AG04449 (cell line): ENCODE data around the gene CXCL8.

Experiments used
- CTCF ChIA-PET: fragments of 350-600 bp; formaldehyde crosslinking; extraction: SDS; loops from one replicate; lab custom pipeline; 2021; ENCODE audit warnings: antibody characterized with exemption; lab: Yijun Ruan, JAX
- POLR2A ChIA-PET: fragments of 400-600, 350-600 bp; formaldehyde crosslinking; extraction: SDS; loops from one replicate; lab custom pipeline; 2020; ENCODE audit warnings: antibody characterized with exemption, inconsistent platforms; lab: Yijun Ruan, JAX
- DNase-seq: peaks from one replicate; pipeline ENCODE4 v3.0.0-alpha.2; 2010; ENCODE audit warnings: low read depth, low spot score
- H3K4me3 ChIP-seq: 2 replicates; pipeline ENCODE4 v1.5.1; 2011; ENCODE audit warnings: low read depth, mild to moderate bottlenecking, control low read depth, low read length
- TF ChIP-seq, protein P1 (sequence below): IDR thresholded peaks from one replicate; pipeline ENCODE4 v1.5.1; 2011; ENCODE audit warnings: mild to moderate bottlenecking, moderate library complexity, low read length, control low read depth, inconsistent platforms; ENCODE audit not compliant: insufficient read depth; ENCODE audit errors: missing control alignments

The CXCL8 gene

DNA sequence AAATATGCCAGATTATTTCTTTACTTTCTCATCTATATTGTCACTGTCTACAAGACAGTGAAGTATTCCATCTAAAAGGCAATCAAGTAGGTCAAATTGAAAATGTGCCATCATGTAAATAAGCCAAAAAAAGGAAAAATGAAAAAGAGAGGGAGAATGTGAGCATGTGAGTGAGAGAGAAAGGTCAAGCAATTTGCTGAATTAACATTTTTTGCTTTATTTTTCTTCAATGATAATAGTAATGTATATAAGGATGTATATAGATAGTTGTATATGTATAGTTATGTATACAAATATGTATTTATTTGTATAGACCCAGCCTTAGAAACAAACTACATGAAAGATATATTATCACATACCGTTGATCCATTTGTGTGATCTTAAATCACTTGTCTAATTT lies 11.5 kb downstream of the CXCL8 start:
- DNase-seq = no peak
- POLR2A ChIA-PET = no interaction called here
- no peak overlapping the region for H3K4me3 ChIP-seq
- TF ChIP-seq, protein P1, sequence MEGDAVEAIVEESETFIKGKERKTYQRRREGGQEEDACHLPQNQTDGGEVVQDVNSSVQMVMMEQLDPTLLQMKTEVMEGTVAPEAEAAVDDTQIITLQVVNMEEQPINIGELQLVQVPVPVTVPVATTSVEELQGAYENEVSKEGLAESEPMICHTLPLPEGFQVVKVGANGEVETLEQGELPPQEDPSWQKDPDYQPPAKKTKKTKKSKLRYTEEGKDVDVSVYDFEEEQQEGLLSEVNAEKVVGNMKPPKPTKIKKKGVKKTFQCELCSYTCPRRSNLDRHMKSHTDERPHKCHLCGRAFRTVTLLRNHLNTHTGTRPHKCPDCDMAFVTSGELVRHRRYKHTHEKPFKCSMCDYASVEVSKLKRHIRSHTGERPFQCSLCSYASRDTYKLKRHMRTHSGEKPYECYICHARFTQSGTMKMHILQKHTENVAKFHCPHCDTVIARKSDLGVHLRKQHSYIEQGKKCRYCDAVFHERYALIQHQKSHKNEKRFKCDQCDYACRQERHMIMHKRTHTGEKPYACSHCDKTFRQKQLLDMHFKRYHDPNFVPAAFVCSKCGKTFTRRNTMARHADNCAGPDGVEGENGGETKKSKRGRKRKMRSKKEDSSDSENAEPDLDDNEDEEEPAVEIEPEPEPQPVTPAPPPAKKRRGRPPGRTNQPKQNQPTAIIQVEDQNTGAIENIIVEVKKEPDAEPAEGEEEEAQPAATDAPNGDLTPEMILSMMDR = no peak
- CTCF ChIA-PET = no interaction called here

DNA sequence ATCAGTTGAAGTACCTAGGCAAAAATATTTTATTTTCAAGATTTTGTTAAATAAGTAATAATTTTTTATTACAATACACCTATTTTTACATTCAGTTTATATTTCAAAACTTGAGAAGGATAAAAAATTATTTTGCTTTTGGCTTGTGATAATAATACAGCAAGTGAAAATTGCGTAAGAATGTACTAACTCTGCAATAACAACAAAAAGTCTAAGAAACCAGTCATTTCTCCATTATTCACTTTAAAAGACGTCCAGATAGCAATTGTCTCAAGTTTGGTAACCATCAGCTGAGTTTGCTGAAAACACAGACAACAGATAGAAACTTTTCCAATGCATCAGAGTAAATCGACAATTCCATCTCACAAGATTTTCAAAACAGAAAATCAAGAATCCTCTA lies 12.1 kb downstream of the CXCL8 start:
- TF ChIP-seq, protein P1 = no peak
- POLR2A ChIA-PET = no interaction called here
- CTCF ChIA-PET = no interaction called here
- no peak for DNase-seq
- H3K4me3 ChIP-seq = no peak overlapping the region

DNA sequence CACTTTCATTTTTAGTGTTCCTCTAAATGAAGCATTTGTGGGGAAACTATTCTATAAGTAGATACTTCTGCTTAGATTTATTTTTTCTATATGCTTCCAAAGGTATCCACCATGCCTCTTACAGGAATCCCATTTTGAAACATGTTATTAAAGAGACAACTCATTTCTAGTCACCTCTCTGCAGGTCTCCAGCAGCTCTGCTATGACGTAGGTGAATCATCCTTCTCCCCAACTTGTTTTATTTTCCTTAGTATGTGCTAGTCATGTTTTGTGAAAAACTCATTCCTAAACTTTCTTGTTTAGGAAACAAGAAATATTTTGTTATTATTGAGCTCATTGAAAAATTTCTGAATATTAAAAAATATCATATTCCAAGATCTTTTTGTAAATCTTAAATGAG lies 12.8 kb downstream of the CXCL8 start:
- no peak overlapping the region for H3K4me3 ChIP-seq
- ChIA-PET POLR2A (no interaction called here), CTCF (interaction anchor here (1.7 kb wide), 1 partner anchor 24 kb away, joined by 6 read pairs; no protein-coding TSS in a partner anchor)
- no peak for DNase-seq
- TF ChIP-seq, protein P1 = no peak

DNA sequence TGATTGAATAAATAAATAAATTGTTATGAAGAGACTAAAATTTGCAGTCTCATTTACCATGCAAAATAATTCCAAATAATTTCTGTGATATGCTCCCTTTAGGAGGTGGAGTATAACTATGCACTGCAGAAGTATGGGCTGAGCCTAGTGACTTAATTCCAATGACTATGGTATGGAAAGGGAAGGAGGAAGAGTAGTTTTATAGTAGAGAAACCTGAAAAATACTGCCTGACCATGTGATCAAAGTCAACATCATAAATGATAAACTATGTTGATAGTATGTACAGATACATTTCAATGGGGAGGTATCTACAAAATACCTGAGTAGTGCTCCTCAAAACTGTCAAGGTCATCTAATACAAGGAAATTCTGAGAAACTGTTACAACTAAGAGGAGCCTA lies 14.6 kb downstream of the CXCL8 start:
- TF ChIP-seq, protein P1 = no peak
- no peak overlapping the region for H3K4me3 ChIP-seq
- DNase-seq = no peak
- ChIA-PET CTCF (interaction anchor here (1.5 kb wide), 1 partner anchor 13 kb away, joined by 4 read pairs; no protein-coding TSS in a partner anchor), POLR2A (no interaction called here)

DNA sequence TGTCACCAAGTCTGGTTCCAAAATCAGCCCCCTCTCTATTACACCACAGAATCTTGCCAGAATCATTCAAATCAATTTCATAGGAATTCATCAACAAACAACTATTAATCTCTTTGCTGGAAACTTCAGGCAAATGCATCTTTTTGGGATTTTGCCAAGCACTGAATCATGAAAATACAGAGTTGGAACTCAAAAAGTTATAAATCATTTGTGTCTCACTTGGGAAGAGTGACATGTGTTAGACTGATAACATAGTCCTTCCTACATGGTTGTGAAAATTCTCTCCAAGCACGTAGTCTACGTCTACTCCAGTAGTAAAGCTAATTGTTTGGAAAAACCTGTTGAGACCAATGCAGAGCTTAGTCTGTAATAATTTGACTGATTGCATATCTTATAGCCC lies 19.0 kb downstream of the CXCL8 start:
- ChIA-PET POLR2A (no interaction called here), CTCF (interaction anchor here (2.4 kb wide), 1 partner anchor 30 kb away, joined by 6 read pairs; no protein-coding TSS in a partner anchor)
- TF ChIP-seq, protein P1 = no peak
- no peak overlapping the region for H3K4me3 ChIP-seq
- DNase-seq = no peak

DNA sequence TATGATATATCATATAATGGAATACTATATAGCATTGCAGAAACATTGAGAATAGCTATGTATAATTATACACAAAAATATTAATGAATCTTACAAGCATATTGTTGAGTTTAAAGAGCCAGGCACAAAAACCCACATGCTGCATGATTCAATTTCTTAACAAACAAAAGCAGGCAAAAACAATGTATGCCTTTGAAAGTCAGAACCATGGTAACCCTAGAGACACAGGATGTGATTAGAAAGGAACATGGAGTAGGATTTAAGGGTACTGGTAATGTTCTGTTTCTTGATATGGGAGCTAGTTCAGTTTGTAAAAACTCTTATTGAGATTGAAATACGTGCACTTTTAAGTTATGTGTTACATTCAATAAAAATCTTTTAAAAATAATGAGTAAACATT lies 21.5 kb downstream of the CXCL8 start:
- CTCF ChIA-PET = no interaction called here
- POLR2A ChIA-PET = no interaction called here
- TF ChIP-seq, protein P1 = no peak
- no peak for DNase-seq
- H3K4me3 ChIP-seq = no peak overlapping the region
